GM19463 (cell line): ENCODE results near the gene CDH23.

Source experiments
- ATAC-seq: cut with Tn5 transposase; IDR thresholded peaks from one replicate; pipeline ENCODE4 v1.9.1; 2021; ENCODE audit warnings: mild to moderate bottlenecking, moderate library complexity; ENCODE audit not compliant: unreplicated experiment

The CDH23 gene

GRCh38 chr10:71761541-71762113, 364.9 kb downstream of the CDH23 start:
- ATAC-seq: no peak

GRCh38 chr10:71762324-71762723, 365.6 kb downstream of the CDH23 start:
- no peak for ATAC-seq

- ATAC-seq: no peak
These were observed 366.8 kb downstream of the CDH23 start for GRCh38 chr10:71763352-71764127.

GRCh38 chr10:71765176-71765904, 368.6 kb downstream of the CDH23 start:
- ATAC-seq: no peak

GRCh38 chr10:71765906-71766716, 369.4 kb downstream of the CDH23 start:
- ATAC-seq: no peak

GRCh38 chr10:71766717-71767419, 370.1 kb downstream of the CDH23 start:
- ATAC-seq: no peak

GRCh38 chr10:71767420-71768035, 370.8 kb downstream of the CDH23 start:
- no peak for ATAC-seq

- peak; percentile 15 for ATAC-seq
These were observed 372.6 kb downstream of the CDH23 start for GRCh38 chr10:71769279-71769823.

GRCh38 chr10:71770255-71770654, 373.5 kb downstream of the CDH23 start:
- ATAC-seq: no peak

- no peak for ATAC-seq
These were observed 374.1 kb downstream of the CDH23 start for GRCh38 chr10:71770789-71771188.

- no peak for ATAC-seq
These were observed 374.5 kb downstream of the CDH23 start for GRCh38 chr10:71771204-71771603.

GRCh38 chr10:71771821-71772617, 375.3 kb downstream of the CDH23 start:
- ATAC-seq: no peak

GRCh38 chr10:71772832-71773220, 376.1 kb downstream of the CDH23 start:
- ATAC-seq: no peak

GRCh38 chr10:71773221-71773971, 376.7 kb downstream of the CDH23 start, which contains the start of gene VSIR:
Gene VSIR, minus strand, starts transcription at chr10:71773520. Its CDS starts 81 bp downstream, at chr10:71773439.
- peak; percentile 48 for ATAC-seq

- ATAC-seq: no peak
These were observed 378.4 kb downstream of the CDH23 start for GRCh38 chr10:71774916-71775702.

GRCh38 chr10:71776481-71776925, 379.8 kb downstream of the CDH23 start:
- no peak for ATAC-seq
